Measurements from ENCODE around the gene QRFP.

- TF ChIP-seq EZH2phosphoT487 (IDR thresholded peaks at IDR 0.05; ENCODE audit: borderline replicate concordance, low read length), result no peak
- TF ChIP-seq, protein P1, sequence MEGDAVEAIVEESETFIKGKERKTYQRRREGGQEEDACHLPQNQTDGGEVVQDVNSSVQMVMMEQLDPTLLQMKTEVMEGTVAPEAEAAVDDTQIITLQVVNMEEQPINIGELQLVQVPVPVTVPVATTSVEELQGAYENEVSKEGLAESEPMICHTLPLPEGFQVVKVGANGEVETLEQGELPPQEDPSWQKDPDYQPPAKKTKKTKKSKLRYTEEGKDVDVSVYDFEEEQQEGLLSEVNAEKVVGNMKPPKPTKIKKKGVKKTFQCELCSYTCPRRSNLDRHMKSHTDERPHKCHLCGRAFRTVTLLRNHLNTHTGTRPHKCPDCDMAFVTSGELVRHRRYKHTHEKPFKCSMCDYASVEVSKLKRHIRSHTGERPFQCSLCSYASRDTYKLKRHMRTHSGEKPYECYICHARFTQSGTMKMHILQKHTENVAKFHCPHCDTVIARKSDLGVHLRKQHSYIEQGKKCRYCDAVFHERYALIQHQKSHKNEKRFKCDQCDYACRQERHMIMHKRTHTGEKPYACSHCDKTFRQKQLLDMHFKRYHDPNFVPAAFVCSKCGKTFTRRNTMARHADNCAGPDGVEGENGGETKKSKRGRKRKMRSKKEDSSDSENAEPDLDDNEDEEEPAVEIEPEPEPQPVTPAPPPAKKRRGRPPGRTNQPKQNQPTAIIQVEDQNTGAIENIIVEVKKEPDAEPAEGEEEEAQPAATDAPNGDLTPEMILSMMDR (conservative IDR thresholded peaks at IDR 0.05; ENCODE audit: low read depth, low read length), result no peak
These were observed 35.9 kb downstream of the QRFP start for GRCh38 chr9:130860458-130861316.
